K562 (cell line): ENCODE data around the gene TRNP1. TPM values are rescaled to one million over a fixed set of nuclear protein-coding genes. Genes with fewer than 3 reads are reported as not detected.

Experiments
- EP300 ChIP-seq: IDR thresholded peaks from 2 replicates; pipeline ENCODE4 v1.6.1; 2012; ENCODE audit warnings: low read length, improper control_type of control experiment
- EWSR1 ChIP-seq: fragments of 450-650 bp; IDR thresholded peaks from 2 replicates; pipeline ENCODE4 v1.6.1; 2018; ENCODE audit warnings: borderline replicate concordance, mild to moderate bottlenecking, low read depth, moderate library complexity; ENCODE audit not compliant: partially characterized antibody
- MYBL2 ChIP-seq, 2 experiments: fragments of 450-650 bp in 1 of 2; sonication (generic) in 1 of 2; formaldehyde crosslinking in 1 of 2; IDR thresholded peaks; 2 replicates each; pipeline versions ENCODE4 v1.6.1 to v1.8.1; 2017 to 2022; ENCODE audit warnings: borderline replicate concordance in 1 of 2, inconsistent platforms in 1 of 2, low read depth in 1 of 2, mild to moderate bottlenecking in 1 of 2, missing genetic modification reagents in 1 of 2, moderate library complexity in 1 of 2
- NCOA1 ChIP-seq: fragments of 450-650 bp; IDR thresholded peaks from 2 replicates; pipeline ENCODE4 v1.6.1; 2016; ENCODE audit warnings: low read depth
- NR3C1 ChIP-seq: sonication (generic); formaldehyde crosslinking; IDR thresholded peaks from 2 replicates; pipeline ENCODE4 v1.8.1; 2022; ENCODE audit warnings: missing genetic modification reagents
- POLR2AphosphoS5 ChIP-seq: IDR thresholded peaks from 2 replicates; pipeline ENCODE4 v1.6.1; 2011; ENCODE audit warnings: mild to moderate bottlenecking, low read depth, low read length, moderate library complexity; ENCODE audit not compliant: control insufficient read depth, insufficient read depth
- POU5F1 ChIP-seq: fragments of 150-350 bp; IDR thresholded peaks from 2 replicates; pipeline ENCODE4 v1.6.1; 2014; ENCODE audit warnings: borderline replicate concordance, low read length, low read depth, mild to moderate bottlenecking; ENCODE audit not compliant: partially characterized antibody
- RBM17 ChIP-seq: fragments of 200-400 bp; formaldehyde crosslinking; IDR thresholded peaks from 2 replicates; pipeline ENCODE4 v1.6.1; 2017; ENCODE audit warnings: low read depth, mild to moderate bottlenecking, low read length, borderline replicate concordance
- TAF15 ChIP-seq: fragments of 200-400 bp; formaldehyde crosslinking; IDR thresholded peaks from 2 replicates; pipeline ENCODE4 v1.6.1; 2017; ENCODE audit warnings: mild to moderate bottlenecking, low read depth, low read length, moderate library complexity
- TCF3 ChIP-seq: sonication (generic); formaldehyde crosslinking; IDR thresholded peaks from 2 replicates; pipeline ENCODE4 v1.4.0; 2020; ENCODE audit warnings: mild to moderate bottlenecking, missing genetic modification reagents
- TRIM28 ChIP-seq: fragments of 450-650 bp; IDR thresholded peaks from 2 replicates; pipeline ENCODE4 v1.6.1; 2017
- ZFP36 ChIP-seq: fragments of 150-350 bp; IDR thresholded peaks from 2 replicates; pipeline ENCODE4 v1.6.1; 2018; ENCODE audit warnings: low read length, low read depth; ENCODE audit not compliant: partially characterized antibody
- ZNF717 ChIP-seq: fragments of 250-450 bp; sonication (Bioruptor Pico); IDR thresholded peaks from 2 replicates; pipeline ENCODE4 v1.5.0; 2021
- ZNF75A ChIP-seq: fragments of 450-650 bp; formaldehyde crosslinking; IDR thresholded peaks from 2 replicates; pipeline ENCODE4 v1.4.0; 2020; ENCODE audit warnings: mild to moderate bottlenecking
- polyA plus RNA-seq, 8 experiments: library from polyadenylated mRNA; depleted of rRNA in 4 of 8; stranded (reverse) in 5 of 8; unstranded in 3 of 8; fragments of >200 nt; fragmentation: Nextera tagmentation in 2 of 8; fragmentation: Illumina TruSeq in 1 of 8; extraction: Ambion mirVana in 2 of 8; extraction: Trizol in 1 of 8; gene quantifications; 2 replicates each; pipeline versions ENCODE4 v1.2.1 to v1.2.3, GENCODE V29; 2011 to 2014; ENCODE audit warnings: inconsistent platforms in 1 of 8, missing spikeins in 1 of 8
- total RNA-seq, 7 experiments: library from RNA; depleted of rRNA in 6 of 7; stranded (reverse); fragments of >200 nt in 6 of 7; fragmentation: Illumina TruSeq in 2 of 7; extraction: Trizol in 2 of 7; gene quantifications; 2 replicates each; pipeline versions ENCODE4 v1.2.1 to v1.2.3, GENCODE V29; 2011 to 2021; ENCODE audit warnings: low replicate concordance in 1 of 7
- TF ChIP-seq, protein P1 (sequence below): fragments of 250-450 bp; sonication (Bioruptor Pico); IDR thresholded peaks from 2 replicates; pipeline ENCODE4 v1.8.0; 2021; ENCODE audit warnings: mild to moderate bottlenecking, moderate library complexity
- TF ChIP-seq, protein P2 (sequence below): fragments of 450-650 bp; conservative IDR thresholded peaks from 2 replicates; pipeline ENCODE4 v1.6.1; 2016; ENCODE audit warnings: missing genetic modification characterization, low read depth, mild to moderate bottlenecking, control low read depth, missing compliant biosample characterization
- TF ChIP-seq, protein P3 (sequence below): sonication (generic); formaldehyde crosslinking; IDR thresholded peaks from 2 replicates; pipeline ENCODE4 v1.8.0; 2023; ENCODE audit warnings: missing genetic modification reagents, mild to moderate bottlenecking, borderline replicate concordance
- TF ChIP-seq, protein P4 (sequence below): conservative IDR thresholded peaks from 2 replicates; pipeline ENCODE4 v1.6.1; 2011; ENCODE audit warnings: low read depth, mild to moderate bottlenecking, low read length; ENCODE audit not compliant: control insufficient read depth

TRNP1 gene
- total and polyA plus RNA-seq, 9 of the 15 experiments (the other 6 are each of a cell fraction or from before 2014, with no cell fraction given): 0.03 to 1.3 (median 0.95) TPM

DNA sequence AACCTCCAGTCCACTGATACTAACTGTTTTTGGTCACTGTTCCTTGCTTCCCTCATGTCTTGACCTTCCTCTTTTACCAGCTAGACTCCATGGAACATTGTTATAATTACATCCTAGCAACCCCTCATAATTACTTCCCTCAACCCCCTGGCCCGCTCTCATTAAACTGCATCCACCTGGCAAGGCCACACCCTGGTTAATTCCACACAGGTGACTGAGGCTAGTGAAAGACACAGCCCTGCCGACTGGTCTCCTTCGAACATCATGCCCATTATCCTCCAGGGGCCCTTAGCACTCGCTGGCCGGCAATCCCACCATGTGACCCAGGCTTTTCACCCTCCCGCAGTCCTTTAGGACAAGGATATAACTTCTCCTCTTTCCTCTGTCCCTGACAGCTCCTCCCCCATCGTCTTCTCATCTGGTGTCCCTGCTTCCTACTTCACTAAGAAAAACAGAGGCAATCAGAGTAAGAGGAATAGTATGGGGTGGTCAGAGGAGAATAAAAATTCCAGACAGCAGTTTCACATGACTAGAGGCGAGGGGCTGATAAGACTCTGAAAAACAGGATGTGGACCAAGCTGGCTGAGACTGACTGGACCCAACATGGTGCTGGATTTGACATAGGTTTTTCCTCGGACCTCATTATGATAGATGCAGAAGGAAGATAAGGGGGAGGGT is 28.0 kb downstream of the TRNP1 start (continued):
- TF ChIP-seq, protein P1, sequence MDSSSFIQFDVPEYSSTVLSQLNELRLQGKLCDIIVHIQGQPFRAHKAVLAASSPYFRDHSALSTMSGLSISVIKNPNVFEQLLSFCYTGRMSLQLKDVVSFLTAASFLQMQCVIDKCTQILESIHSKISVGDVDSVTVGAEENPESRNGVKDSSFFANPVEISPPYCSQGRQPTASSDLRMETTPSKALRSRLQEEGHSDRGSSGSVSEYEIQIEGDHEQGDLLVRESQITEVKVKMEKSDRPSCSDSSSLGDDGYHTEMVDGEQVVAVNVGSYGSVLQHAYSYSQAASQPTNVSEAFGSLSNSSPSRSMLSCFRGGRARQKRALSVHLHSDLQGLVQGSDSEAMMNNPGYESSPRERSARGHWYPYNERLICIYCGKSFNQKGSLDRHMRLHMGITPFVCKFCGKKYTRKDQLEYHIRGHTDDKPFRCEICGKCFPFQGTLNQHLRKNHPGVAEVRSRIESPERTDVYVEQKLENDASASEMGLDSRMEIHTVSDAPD: no peak
- TF ChIP-seq TAF15: no peak
- no peak for TF ChIP-seq POLR2AphosphoS5
- no peak for TF ChIP-seq MYBL2 (IDR thresholded peaks at IDR 0.05; ENCODE audit: low read depth)
- no peak for TF ChIP-seq MYBL2 (CRISPR knock-in tag; IDR thresholded peaks at IDR 0.05; ENCODE audit: borderline replicate concordance)
- no peak for TF ChIP-seq NR3C1 (CRISPR knock-in tag)
- TF ChIP-seq, protein P2, sequence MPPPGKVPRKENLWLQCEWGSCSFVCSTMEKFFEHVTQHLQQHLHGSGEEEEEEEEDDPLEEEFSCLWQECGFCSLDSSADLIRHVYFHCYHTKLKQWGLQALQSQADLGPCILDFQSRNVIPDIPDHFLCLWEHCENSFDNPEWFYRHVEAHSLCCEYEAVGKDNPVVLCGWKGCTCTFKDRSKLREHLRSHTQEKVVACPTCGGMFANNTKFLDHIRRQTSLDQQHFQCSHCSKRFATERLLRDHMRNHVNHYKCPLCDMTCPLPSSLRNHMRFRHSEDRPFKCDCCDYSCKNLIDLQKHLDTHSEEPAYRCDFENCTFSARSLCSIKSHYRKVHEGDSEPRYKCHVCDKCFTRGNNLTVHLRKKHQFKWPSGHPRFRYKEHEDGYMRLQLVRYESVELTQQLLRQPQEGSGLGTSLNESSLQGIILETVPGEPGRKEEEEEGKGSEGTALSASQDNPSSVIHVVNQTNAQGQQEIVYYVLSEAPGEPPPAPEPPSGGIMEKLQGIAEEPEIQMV: 0 out of 2 replicates have a peak, but pooled peaks have one; percentile 42
- no peak for TF ChIP-seq EP300
- TF ChIP-seq, protein P3, sequence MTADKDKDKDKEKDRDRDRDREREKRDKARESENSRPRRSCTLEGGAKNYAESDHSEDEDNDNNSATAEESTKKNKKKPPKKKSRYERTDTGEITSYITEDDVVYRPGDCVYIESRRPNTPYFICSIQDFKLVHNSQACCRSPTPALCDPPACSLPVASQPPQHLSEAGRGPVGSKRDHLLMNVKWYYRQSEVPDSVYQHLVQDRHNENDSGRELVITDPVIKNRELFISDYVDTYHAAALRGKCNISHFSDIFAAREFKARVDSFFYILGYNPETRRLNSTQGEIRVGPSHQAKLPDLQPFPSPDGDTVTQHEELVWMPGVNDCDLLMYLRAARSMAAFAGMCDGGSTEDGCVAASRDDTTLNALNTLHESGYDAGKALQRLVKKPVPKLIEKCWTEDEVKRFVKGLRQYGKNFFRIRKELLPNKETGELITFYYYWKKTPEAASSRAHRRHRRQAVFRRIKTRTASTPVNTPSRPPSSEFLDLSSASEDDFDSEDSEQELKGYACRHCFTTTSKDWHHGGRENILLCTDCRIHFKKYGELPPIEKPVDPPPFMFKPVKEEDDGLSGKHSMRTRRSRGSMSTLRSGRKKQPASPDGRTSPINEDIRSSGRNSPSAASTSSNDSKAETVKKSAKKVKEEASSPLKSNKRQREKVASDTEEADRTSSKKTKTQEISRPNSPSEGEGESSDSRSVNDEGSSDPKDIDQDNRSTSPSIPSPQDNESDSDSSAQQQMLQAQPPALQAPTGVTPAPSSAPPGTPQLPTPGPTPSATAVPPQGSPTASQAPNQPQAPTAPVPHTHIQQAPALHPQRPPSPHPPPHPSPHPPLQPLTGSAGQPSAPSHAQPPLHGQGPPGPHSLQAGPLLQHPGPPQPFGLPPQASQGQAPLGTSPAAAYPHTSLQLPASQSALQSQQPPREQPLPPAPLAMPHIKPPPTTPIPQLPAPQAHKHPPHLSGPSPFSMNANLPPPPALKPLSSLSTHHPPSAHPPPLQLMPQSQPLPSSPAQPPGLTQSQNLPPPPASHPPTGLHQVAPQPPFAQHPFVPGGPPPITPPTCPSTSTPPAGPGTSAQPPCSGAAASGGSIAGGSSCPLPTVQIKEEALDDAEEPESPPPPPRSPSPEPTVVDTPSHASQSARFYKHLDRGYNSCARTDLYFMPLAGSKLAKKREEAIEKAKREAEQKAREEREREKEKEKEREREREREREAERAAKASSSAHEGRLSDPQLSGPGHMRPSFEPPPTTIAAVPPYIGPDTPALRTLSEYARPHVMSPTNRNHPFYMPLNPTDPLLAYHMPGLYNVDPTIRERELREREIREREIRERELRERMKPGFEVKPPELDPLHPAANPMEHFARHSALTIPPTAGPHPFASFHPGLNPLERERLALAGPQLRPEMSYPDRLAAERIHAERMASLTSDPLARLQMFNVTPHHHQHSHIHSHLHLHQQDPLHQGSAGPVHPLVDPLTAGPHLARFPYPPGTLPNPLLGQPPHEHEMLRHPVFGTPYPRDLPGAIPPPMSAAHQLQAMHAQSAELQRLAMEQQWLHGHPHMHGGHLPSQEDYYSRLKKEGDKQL (CRISPR knock-in tag): no peak
- TF ChIP-seq RBM17: no peak
- TF ChIP-seq, protein P4, sequence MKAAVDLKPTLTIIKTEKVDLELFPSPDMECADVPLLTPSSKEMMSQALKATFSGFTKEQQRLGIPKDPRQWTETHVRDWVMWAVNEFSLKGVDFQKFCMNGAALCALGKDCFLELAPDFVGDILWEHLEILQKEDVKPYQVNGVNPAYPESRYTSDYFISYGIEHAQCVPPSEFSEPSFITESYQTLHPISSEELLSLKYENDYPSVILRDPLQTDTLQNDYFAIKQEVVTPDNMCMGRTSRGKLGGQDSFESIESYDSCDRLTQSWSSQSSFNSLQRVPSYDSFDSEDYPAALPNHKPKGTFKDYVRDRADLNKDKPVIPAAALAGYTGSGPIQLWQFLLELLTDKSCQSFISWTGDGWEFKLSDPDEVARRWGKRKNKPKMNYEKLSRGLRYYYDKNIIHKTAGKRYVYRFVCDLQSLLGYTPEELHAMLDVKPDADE: no peak
- no peak for TF ChIP-seq ZNF75A (CRISPR knock-in tag)
- TF ChIP-seq EWSR1: no peak
- no peak for TF ChIP-seq ZNF717 (CRISPR knock-in tag)
- TF ChIP-seq NCOA1: no peak
- TF ChIP-seq ZFP36: no peak
- no peak for TF ChIP-seq TRIM28
- TF ChIP-seq TCF3 (CRISPR knock-in tag): no peak
- no peak for TF ChIP-seq POU5F1
